ENCODE measurements around the gene LUC7L. TPM values are rescaled to one million over a fixed set of nuclear protein-coding genes. Genes with fewer than 3 reads are reported as not detected.

The LUC7L gene
- total and polyA plus RNA-seq, 2 of the 8 experiments (the other 6 are each of a cell fraction or from before 2014, with no cell fraction given) = 49.7 to 129 TPM

- ChIA-PET CTCF (ENCODE audit: partially characterized antibody) (interaction anchor here (0.6 to 4.3 kb wide), 14 partner anchors 9 to 247 kb away, joined by 3 to 41 read pairs (median 4); no protein-coding TSS in a partner anchor), POLR2A (ENCODE audit: partially characterized antibody) (interaction anchor here (0.6 to 2.9 kb wide), 10 partner anchors 9 to 182 kb away, joined by 3 to 29 read pairs (median 3); partner anchors contain the start of genes HBM and NPRL3)
- peak within 1 kb of the TSS; percentile 55 to 83 for H3K4me2 ChIP-seq (ENCODE audit: insufficient read depth in 1 of 2, low read depth in 2 of 2, low read length in 2 of 2)
- H3K79me1 ChIP-seq (ENCODE audit: low read depth, low read length) = no peaks in the 10 kb centered on the region
- FAIRE-seq (no peak), DNase-seq (ENCODE audit: low read depth in 1 of 2, low spot score in 2 of 2) (peak in 1 of 2 experiments; percentile 84)
- H3K9me3 ChIP-seq (ENCODE audit: insufficient read depth in 2 of 2, low read depth in 1 of 2, low read length in 1 of 2) = no peaks in the 10 kb centered on the region
- WGBS, 2 experiments (ENCODE audit: extremely low coverage in 1 of 2, insufficient coverage in 1 of 2, insufficient read length in 1 of 2, insufficient replicate concordance in 2 of 2, low coverage in 1 of 2, low lambda C conversion rate in 2 of 2, missing lambda C conversion rate in 1 of 2) = 27% methylated on average over 31 of the region's 59 CpGs; no CpG with 5 or more reads in 1 of the 2 experiments
- no peak within 1 kb of the TSS for H2BK15ac ChIP-seq (ENCODE audit: low read length)
- H3K4me3 ChIP-seq (ENCODE audit: extremely low read depth in 1 of 4, insufficient read depth in 2 of 4, low read depth in 3 of 4, low read length in 4 of 4) = peak within 1 kb of the TSS; percentile 10 to 58 (median 20); a peak in 6 of 8 replicates
- H2AK5ac ChIP-seq (ENCODE audit: low read depth, low read length) = no peak within 1 kb of the TSS
- no peak within 1 kb of the TSS for H3K14ac ChIP-seq (ENCODE audit: insufficient read length)
- H2BK12ac ChIP-seq (ENCODE audit: low read depth, low read length) = no peak within 1 kb of the TSS
- H2BK5ac ChIP-seq (ENCODE audit: low read depth, low read length) = no peak within 1 kb of the TSS
- H3K4ac ChIP-seq (replicated peaks; ENCODE audit: insufficient read length, low read depth, low read length) = no peak within 1 kb of the TSS
- peaks cover 9% of the 10 kb centered on the region; the same call in 1 of the 2 replicates for H3K23me2 ChIP-seq (ENCODE audit: low read depth, low read length)
- no peaks in the 10 kb centered on the region for H3K79me2 ChIP-seq (ENCODE audit: control insufficient read depth in 1 of 2, insufficient read depth in 2 of 2, low read length in 2 of 2)
- peaks cover 39 to 55% (median 50%) of the 10 kb centered on the region in 4 experiments for H3K27me3 ChIP-seq (replicated peaks in 1 of 4; ENCODE audit: control insufficient read depth in 3 of 4, extremely low read depth in 1 of 4, insufficient read depth in 3 of 4, low read length in 3 of 4)
- no peak within 1 kb of the TSS for H3K56ac ChIP-seq (replicated peaks; ENCODE audit: insufficient read length, low read depth, low read length)
- H3K9ac ChIP-seq (replicated peaks in 1 of 4; ENCODE audit: extremely low read depth in 1 of 4, low read depth in 3 of 4, low read length in 3 of 4) = no peak within 1 kb of the TSS
- H3K4me1 ChIP-seq (replicated peaks in 1 of 4; ENCODE audit: control insufficient read depth in 3 of 4, insufficient read depth in 4 of 4, low read length in 3 of 4) = peaks cover 0 to 5% (median 3%) of the 10 kb centered on the region in 4 experiments; a peak in 5 of 7 replicates
- no peak within 1 kb of the TSS for H2BK20ac ChIP-seq (ENCODE audit: low read length)
- H2BK120ac ChIP-seq (replicated peaks; ENCODE audit: low read depth, low read length) = no peak within 1 kb of the TSS
- peaks cover 0 to 2% (median 0%) of the 10 kb centered on the region in 4 experiments; a peak in 1 of 8 replicates for H3K36me3 ChIP-seq (ENCODE audit: control insufficient read depth in 2 of 4, insufficient read depth in 4 of 4, low read length in 3 of 4)
- peak within 1 kb of the TSS; percentile 32 for H3K18ac ChIP-seq (ENCODE audit: extremely low read depth, low read length)
- no peak within 1 kb of the TSS for H3K27ac ChIP-seq (ENCODE audit: low read depth, low read length)
- H4K20me1 ChIP-seq (replicated peaks in 1 of 2; ENCODE audit: control insufficient read depth in 1 of 2, insufficient read depth in 2 of 2, low read length in 2 of 2) = peaks cover 11 to 16% of the 10 kb centered on the region in 2 experiments
- H4K8ac ChIP-seq (ENCODE audit: extremely low read depth, insufficient read depth, low read length) = peak within 1 kb of the TSS; percentile 91
- H4K91ac ChIP-seq (replicated peaks; ENCODE audit: insufficient read length, low read length) = peak within 1 kb of the TSS; percentile 89
- no peak within 1 kb of the TSS for H3K23ac ChIP-seq (ENCODE audit: insufficient read length)
- H4K5ac ChIP-seq (ENCODE audit: insufficient read length, low read depth, low read length) = no peak within 1 kb of the TSS
- no peak within 1 kb of the TSS for H2AFZ ChIP-seq (ENCODE audit: low read length)
- TF ChIP-seq EGR1 (IDR thresholded peaks at IDR 0.05; ENCODE audit: borderline replicate concordance, low read depth, low read length) (no peak), GTF2F1 (IDR thresholded peaks at IDR 0.05; ENCODE audit: borderline replicate concordance, low read depth, low read length) (no peak), KDM4A (IDR thresholded peaks at IDR 0.05; ENCODE audit: low read depth, low read length, severe bottlenecking) (peak; percentile 16), SIN3A (conservative IDR thresholded peaks at IDR 0.05 in 1 of 2, IDR thresholded peaks at IDR 0.05 in 1 of 2; ENCODE audit: low read depth in 1 of 2, low read length in 2 of 2) (no peak), CREB1 (IDR thresholded peaks at IDR 0.05) (no peak), YY1 (IDR thresholded peaks at IDR 0.05; ENCODE audit: low read depth, low read length) (no peak), FOSL1 (IDR thresholded peaks at IDR 0.05; ENCODE audit: insufficient read depth, low read depth, low read length) (no peak), SP2 (IDR thresholded peaks at IDR 0.05; ENCODE audit: low read length) (no peak), SIX5 (IDR thresholded peaks at IDR 0.05; ENCODE audit: low read depth, low read length) (no peak), E2F6 (IDR thresholded peaks at IDR 0.05) (no peak), KDM1A (IDR thresholded peaks at IDR 0.05; ENCODE audit: borderline replicate concordance, low read length) (no peak), TCF12 (IDR thresholded peaks at IDR 0.05; ENCODE audit: low read depth, low read length) (no peak), POLR2A (IDR thresholded peaks at IDR 0.05; ENCODE audit: control extremely low read depth in 1 of 2, low read depth in 2 of 2, low read length in 2 of 2) (no peak)
These were observed 49.1 kb downstream of the LUC7L start, which contains the start of gene HBQ1 for GRCh38 chr16:180101-180675. HBQ1 (plus strand) TSS chr16:180459; CDS start chr16:180487, 28 bp downstream.
